ENCODE results near the gene MICB.

DNA sequence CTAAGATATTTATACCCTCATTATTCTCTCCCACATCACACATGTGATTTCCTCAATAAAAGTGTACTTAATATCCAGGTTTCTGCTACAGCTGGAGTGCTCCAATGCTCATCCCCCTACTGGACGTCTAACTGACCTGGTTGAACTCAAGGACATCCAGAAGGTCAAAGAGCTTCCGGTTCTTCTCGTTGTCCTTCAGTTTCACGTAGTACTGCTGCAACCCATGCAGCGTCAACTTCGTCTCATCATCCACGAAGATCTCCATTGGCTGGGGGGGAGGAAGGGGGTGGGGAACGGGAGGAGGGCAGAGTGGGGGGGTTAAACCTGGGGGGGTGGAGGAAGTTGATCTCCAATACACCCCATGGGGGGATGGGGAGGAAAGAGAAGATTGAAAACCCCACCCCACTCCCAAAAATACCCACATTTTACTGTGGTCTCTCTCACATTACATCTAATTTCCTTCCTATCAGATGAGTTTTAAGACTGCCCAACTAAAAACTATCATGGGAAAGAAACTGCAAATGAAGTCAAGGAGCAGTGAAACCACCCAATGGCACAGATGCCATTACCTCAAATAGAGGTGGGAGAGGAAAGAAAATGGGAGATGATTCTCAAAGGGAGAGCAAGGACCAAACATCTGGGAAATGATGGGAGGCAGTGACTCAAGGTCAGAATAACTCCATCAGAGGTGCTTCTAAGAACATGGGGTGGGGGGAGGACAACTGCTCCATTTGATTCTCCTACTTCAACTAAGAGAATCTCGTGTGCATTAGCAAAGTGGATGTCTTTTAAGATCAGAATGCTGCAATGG is 34.9 kb downstream of the MICB start:
- TF ChIP-seq, protein P1, sequence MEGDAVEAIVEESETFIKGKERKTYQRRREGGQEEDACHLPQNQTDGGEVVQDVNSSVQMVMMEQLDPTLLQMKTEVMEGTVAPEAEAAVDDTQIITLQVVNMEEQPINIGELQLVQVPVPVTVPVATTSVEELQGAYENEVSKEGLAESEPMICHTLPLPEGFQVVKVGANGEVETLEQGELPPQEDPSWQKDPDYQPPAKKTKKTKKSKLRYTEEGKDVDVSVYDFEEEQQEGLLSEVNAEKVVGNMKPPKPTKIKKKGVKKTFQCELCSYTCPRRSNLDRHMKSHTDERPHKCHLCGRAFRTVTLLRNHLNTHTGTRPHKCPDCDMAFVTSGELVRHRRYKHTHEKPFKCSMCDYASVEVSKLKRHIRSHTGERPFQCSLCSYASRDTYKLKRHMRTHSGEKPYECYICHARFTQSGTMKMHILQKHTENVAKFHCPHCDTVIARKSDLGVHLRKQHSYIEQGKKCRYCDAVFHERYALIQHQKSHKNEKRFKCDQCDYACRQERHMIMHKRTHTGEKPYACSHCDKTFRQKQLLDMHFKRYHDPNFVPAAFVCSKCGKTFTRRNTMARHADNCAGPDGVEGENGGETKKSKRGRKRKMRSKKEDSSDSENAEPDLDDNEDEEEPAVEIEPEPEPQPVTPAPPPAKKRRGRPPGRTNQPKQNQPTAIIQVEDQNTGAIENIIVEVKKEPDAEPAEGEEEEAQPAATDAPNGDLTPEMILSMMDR (conservative IDR thresholded peaks at IDR 0.05; ENCODE audit: low read length): no peak
- TF ChIP-seq EZH2phosphoT487 (IDR thresholded peaks at IDR 0.05; ENCODE audit: borderline replicate concordance): no peak
